Lower leg skin (tissue), 3 donors: ENCODE measurements around the gene XG.

Source experiments
- POLR2A ChIP-seq, 2 donors: fragments of 450-650 bp; IDR thresholded peaks; one replicate each; pipeline ENCODE4 v1.6.1; 2016 to 2017; ENCODE audit warnings: antibody characterized with exemption in 2 of 2, mild to moderate bottlenecking in 1 of 2, moderate library complexity in 1 of 2
- TF ChIP-seq, protein P1 (sequence below), 3 donors: fragments of 450-650 bp; IDR thresholded peaks; one replicate each; pipeline ENCODE4 v1.5.1; 2016; ENCODE audit warnings: antibody characterized with exemption in 3 of 3, mild to moderate bottlenecking in 3 of 3, moderate library complexity in 2 of 3

DNA sequence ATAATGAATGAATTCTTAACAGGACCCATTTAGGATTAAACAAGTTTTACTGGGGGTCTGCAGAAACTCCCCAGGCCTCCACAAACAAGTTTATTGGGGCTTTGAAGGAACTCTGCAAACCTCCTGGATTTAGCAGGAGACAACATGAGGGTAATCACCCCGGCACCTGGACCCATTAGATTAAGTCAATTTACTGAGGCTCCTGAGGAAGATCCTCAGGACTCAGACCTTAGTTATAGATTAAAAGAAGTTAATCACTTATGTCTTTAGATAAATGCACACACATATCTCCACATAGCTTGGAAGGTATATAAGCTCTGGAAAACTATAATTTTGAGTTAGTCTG lies 29.4 kb downstream of the XG start:
- TF ChIP-seq, protein P1, sequence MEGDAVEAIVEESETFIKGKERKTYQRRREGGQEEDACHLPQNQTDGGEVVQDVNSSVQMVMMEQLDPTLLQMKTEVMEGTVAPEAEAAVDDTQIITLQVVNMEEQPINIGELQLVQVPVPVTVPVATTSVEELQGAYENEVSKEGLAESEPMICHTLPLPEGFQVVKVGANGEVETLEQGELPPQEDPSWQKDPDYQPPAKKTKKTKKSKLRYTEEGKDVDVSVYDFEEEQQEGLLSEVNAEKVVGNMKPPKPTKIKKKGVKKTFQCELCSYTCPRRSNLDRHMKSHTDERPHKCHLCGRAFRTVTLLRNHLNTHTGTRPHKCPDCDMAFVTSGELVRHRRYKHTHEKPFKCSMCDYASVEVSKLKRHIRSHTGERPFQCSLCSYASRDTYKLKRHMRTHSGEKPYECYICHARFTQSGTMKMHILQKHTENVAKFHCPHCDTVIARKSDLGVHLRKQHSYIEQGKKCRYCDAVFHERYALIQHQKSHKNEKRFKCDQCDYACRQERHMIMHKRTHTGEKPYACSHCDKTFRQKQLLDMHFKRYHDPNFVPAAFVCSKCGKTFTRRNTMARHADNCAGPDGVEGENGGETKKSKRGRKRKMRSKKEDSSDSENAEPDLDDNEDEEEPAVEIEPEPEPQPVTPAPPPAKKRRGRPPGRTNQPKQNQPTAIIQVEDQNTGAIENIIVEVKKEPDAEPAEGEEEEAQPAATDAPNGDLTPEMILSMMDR (IDR thresholded peaks at IDR 0.05), result no peak
- no peak for TF ChIP-seq POLR2A (IDR thresholded peaks at IDR 0.05)
